Fibroblast of pulmonary artery (primary cell): ENCODE results near the gene PPARG.
A peak's percentile ranks its signal among the peaks of the same experiment; 100 is the strongest.

Experiments used
- DNase-seq: peaks from one replicate; pipeline ENCODE4 v3.0.0-alpha.2; 2010; ENCODE audit warnings: low read depth
- H3K4me3 ChIP-seq: replicated peaks from 2 replicates; pipeline ENCODE4 v1.5.1; 2011; ENCODE audit warnings: low read depth, mild to moderate bottlenecking, control low read depth, low read length, moderate library complexity
- TF ChIP-seq, protein P1 (sequence below): IDR thresholded peaks from 2 replicates; pipeline ENCODE4 v1.5.1; 2011; ENCODE audit warnings: mild to moderate bottlenecking, control low read depth, low read length, inconsistent platforms; ENCODE audit errors: missing control alignments

PPARG gene

GRCh38 chr3:12395349-12396012 is 106.6 kb downstream of the PPARG start:
- H3K4me3 ChIP-seq, result no peak overlapping the region
- TF ChIP-seq, protein P1, sequence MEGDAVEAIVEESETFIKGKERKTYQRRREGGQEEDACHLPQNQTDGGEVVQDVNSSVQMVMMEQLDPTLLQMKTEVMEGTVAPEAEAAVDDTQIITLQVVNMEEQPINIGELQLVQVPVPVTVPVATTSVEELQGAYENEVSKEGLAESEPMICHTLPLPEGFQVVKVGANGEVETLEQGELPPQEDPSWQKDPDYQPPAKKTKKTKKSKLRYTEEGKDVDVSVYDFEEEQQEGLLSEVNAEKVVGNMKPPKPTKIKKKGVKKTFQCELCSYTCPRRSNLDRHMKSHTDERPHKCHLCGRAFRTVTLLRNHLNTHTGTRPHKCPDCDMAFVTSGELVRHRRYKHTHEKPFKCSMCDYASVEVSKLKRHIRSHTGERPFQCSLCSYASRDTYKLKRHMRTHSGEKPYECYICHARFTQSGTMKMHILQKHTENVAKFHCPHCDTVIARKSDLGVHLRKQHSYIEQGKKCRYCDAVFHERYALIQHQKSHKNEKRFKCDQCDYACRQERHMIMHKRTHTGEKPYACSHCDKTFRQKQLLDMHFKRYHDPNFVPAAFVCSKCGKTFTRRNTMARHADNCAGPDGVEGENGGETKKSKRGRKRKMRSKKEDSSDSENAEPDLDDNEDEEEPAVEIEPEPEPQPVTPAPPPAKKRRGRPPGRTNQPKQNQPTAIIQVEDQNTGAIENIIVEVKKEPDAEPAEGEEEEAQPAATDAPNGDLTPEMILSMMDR, result no peak
- DNase-seq, result no peak

DNA sequence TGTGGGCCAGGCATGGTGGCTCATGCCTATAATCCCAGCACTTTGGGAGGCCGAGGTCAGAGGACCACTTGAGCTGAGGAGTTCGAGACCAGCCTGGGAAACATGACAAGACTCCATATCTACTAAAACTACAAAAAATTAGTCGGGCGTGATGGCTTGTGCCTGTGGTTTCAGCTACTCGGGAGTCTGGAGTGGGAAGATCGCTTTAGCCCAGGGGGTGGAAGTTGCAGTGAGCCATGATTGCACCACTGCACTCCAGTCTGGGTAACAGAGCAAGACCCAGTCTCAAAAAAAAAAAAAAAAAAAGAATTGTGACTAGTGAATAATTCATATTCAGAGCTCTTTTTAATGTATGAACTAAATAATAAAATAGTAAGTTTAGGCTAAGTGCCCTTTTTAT is 107.6 kb downstream of the PPARG start:
- TF ChIP-seq, protein P1, result no peak
- no peak for DNase-seq
- no peak overlapping the region for H3K4me3 ChIP-seq

GRCh38 chr3:12399226-12399625 is 110.4 kb downstream of the PPARG start:
- DNase-seq, result no peak
- no peak overlapping the region for H3K4me3 ChIP-seq
- TF ChIP-seq, protein P1, result no peak

DNA sequence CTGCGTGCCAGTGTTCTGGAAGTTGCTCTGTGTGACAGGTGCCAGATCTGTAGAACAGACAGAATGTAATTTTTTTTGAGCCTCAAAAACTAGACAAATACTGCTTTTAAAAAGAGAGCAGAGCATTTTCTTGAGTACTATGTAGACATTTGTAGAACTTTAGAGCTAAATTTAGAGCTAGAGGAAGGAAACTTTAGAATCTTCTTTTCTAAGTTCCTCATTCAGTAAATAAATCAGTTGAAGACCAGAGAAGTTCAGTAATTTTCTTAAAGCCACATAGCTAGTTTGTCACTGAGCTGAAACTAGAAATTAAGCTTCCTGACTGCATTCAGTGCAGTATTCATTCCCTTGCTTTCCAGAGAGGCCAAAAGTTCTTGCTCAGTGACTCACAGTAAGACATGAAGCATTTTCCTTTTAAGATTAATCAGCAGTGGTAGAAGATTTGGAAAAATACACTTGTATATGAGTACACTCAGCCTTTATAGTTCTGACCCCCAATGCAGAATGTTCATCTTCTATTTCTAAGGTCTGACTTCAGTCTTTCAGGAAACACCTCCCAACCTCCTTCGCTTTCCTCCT is 111.8 kb downstream of the PPARG start:
- peak; percentile 79 for DNase-seq
- TF ChIP-seq, protein P1, result no peak
- H3K4me3 ChIP-seq, result no peak overlapping the region

DNA sequence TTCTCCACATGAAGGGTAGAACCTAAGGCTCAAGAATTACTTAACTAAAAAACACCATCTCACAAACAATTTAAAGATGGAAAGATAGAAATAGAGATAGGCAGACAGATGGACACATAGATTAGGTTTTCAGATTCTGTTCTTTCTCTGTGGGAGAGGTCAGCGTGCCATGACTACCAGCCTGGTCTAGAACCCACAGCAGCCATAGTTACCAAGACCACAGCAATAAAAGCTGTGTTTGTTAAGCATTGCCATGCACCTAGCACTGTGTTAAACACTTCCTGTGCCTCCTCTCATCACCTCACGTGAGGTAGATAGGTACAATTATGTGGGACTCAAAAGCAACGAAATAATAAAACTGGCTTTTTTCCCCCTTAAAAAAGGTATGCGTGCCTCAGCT is 112.3 kb downstream of the PPARG start:
- DNase-seq, result no peak
- H3K4me3 ChIP-seq, result no peak overlapping the region
- TF ChIP-seq, protein P1, result no peak

DNA sequence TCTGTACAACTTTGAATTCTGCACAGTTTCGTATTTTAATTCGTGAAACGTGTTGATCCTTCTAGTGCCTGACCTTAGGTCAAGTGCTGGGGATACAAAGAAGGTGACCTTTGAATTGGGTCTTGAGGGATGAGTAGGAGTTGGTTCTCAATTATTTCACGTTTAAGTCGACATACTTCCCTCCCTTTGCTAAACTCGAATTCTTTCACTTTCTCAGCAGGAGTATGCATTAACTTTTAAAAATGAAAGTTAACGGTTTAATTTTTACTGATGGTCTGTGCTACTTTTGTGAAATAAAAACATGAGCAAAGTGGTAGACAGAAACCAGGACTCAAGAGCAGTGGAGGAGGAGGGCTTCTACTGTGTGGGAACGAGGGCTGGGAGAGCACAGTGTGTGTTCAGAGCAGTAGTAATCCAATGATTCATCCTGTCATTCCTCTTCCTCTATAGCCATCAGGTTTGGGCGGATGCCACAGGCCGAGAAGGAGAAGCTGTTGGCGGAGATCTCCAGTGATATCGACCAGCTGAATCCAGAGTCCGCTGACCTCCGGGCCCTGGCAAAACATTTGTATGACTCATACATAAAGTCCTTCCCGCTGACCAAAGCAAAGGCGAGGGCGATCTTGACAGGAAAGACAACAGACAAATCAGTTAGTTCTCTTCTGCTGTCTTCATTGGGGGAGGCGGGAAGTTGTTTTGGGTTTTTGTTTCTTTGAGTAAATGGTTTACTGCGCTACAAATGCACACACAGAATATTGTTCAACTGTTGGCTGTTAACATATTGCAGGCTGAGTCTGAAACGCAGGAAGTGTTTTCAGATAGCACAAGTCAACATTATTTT is 116.8 kb downstream of the PPARG start:
- TF ChIP-seq, protein P1, result no peak
- no peak overlapping the region for H3K4me3 ChIP-seq
- DNase-seq, result peak; percentile 97
